ENCODE measurements around the gene CST5. TPM values are rescaled to one million over a fixed set of nuclear protein-coding genes. Genes with fewer than 3 reads are reported as not detected.
A peak's percentile ranks its signal among the peaks of the same experiment; 100 is the strongest.
"Not testable (repeated sequence)": the region's sequence is repeated elsewhere in the genome, so short reads cannot be mapped to it uniquely, and the experiment has no call there.

CST5 gene
- total RNA-seq, 1 donor from 2014 or later: not detected

GRCh38 chr20:23918896-23919295 lies 39.3 kb upstream of the CST5 start:
- peak overlapping the region; percentile 35 for H3K27ac Mint-ChIP-seq (ENCODE audit: unreplicated experiment)
- H3K4me1 Mint-ChIP-seq: peaks cover 7% of the 10 kb centered on the region
- H3K4me3 Mint-ChIP-seq: no peak overlapping the region
- no peak for TF ChIP-seq CTCF (conservative IDR thresholded peaks at IDR 0.05)
- H3K9me3 Mint-ChIP-seq: peaks cover 2% of the 10 kb centered on the region
- H3K27me3 Mint-ChIP-seq (ENCODE audit: low read depth): peaks cover under 1% of the 10 kb centered on the region
- DNase-seq (ENCODE audit: low read depth, low spot score): no peak
- no peaks in the 10 kb centered on the region for H3K36me3 Mint-ChIP-seq (ENCODE audit: low read depth)

GRCh38 chr20:23918101-23918862 lies 38.7 kb upstream of the CST5 start:
- Mint-ChIP-seq H3K4me1 (peaks cover 7% of the 10 kb centered on the region), H3K27ac (ENCODE audit: unreplicated experiment) (peak overlapping the region; percentile 35), H3K4me3 (no peak overlapping the region), H3K9me3 (peaks cover 2% of the 10 kb centered on the region), H3K27me3 (ENCODE audit: low read depth) (peaks cover 3% of the 10 kb centered on the region), H3K36me3 (ENCODE audit: low read depth) (no peaks in the 10 kb centered on the region)
- no peak for TF ChIP-seq CTCF (conservative IDR thresholded peaks at IDR 0.05)
- no peak for DNase-seq (ENCODE audit: low read depth, low spot score)

- Mint-ChIP-seq H3K36me3 (ENCODE audit: low read depth) (no peaks in the 10 kb centered on the region), H3K4me1 (peaks cover 7% of the 10 kb centered on the region), H3K27ac (ENCODE audit: unreplicated experiment) (no peak overlapping the region), H3K4me3 (no peak overlapping the region), H3K27me3 (ENCODE audit: low read depth) (peaks cover 6% of the 10 kb centered on the region), H3K9me3 (no peaks in the 10 kb centered on the region)
- no peak for TF ChIP-seq CTCF (conservative IDR thresholded peaks at IDR 0.05)
- no peak for DNase-seq (ENCODE audit: low read depth, low spot score)
Measured at GRCh38 chr20:23917024-23917725, 37.6 kb upstream of the CST5 start.

GRCh38 chr20:23915844-23916243 lies 36.3 kb upstream of the CST5 start:
- Mint-ChIP-seq H3K4me1 (peaks cover 4% of the 10 kb centered on the region), H3K4me3 (no peak overlapping the region), H3K27me3 (ENCODE audit: low read depth) (peaks cover 6% of the 10 kb centered on the region), H3K9me3 (no peaks in the 10 kb centered on the region), H3K27ac (ENCODE audit: unreplicated experiment) (no peak overlapping the region), H3K36me3 (ENCODE audit: low read depth) (no peaks in the 10 kb centered on the region)
- DNase-seq (ENCODE audit: low read depth, low spot score): no peak
- TF ChIP-seq CTCF (conservative IDR thresholded peaks at IDR 0.05): no peak

- DNase-seq (ENCODE audit: low read depth, low spot score); H3K36me3 Mint-ChIP-seq (ENCODE audit: low read depth); H3K4me1 Mint-ChIP-seq; H3K27ac Mint-ChIP-seq (ENCODE audit: unreplicated experiment); H3K4me3 Mint-ChIP-seq; H3K9me3 Mint-ChIP-seq; H3K27me3 Mint-ChIP-seq (ENCODE audit: low read depth): not testable (repeated sequence)
Measured at GRCh38 chr20:23914469-23914868, 34.9 kb upstream of the CST5 start.

GRCh38 chr20:23910210-23910609 lies 30.7 kb upstream of the CST5 start:
- peaks cover 18% of the 10 kb centered on the region for H3K27me3 Mint-ChIP-seq (ENCODE audit: low read depth)
- TF ChIP-seq CTCF (conservative IDR thresholded peaks at IDR 0.05): no peak
- no peak overlapping the region for H3K4me3 Mint-ChIP-seq
- no peaks in the 10 kb centered on the region for H3K4me1 Mint-ChIP-seq
- no peak for DNase-seq (ENCODE audit: low read depth, low spot score)
- no peak overlapping the region for H3K27ac Mint-ChIP-seq (ENCODE audit: unreplicated experiment)
- H3K9me3 Mint-ChIP-seq: peaks cover 8% of the 10 kb centered on the region
- peaks cover 7% of the 10 kb centered on the region for H3K36me3 Mint-ChIP-seq (ENCODE audit: low read depth)

Data from neural crest cell (in vitro differentiated cells).